Measurements from ENCODE around the gene FURIN.

DNA sequence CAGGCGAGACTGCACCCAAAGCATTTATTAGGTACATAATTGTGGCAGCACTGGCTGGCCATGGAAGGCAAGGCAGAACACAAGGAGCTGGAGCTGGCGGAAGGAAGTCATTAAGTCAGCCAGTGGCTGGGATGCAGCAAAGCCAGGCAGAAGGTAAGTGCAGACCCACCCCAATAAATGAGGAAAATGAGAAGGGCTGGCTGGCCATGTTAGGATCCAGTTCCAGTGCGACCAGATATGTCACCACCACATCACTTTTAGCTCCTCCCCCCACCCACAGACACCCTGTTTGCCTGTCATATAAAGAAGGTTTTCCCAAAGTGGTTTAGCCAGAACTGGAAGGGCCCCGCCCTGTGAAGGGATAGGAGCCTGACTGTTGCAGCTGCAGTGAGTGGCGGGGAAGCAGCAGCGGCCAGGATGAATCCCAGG is at the start of gene FURIN:
- TF ChIP-seq, protein P1, sequence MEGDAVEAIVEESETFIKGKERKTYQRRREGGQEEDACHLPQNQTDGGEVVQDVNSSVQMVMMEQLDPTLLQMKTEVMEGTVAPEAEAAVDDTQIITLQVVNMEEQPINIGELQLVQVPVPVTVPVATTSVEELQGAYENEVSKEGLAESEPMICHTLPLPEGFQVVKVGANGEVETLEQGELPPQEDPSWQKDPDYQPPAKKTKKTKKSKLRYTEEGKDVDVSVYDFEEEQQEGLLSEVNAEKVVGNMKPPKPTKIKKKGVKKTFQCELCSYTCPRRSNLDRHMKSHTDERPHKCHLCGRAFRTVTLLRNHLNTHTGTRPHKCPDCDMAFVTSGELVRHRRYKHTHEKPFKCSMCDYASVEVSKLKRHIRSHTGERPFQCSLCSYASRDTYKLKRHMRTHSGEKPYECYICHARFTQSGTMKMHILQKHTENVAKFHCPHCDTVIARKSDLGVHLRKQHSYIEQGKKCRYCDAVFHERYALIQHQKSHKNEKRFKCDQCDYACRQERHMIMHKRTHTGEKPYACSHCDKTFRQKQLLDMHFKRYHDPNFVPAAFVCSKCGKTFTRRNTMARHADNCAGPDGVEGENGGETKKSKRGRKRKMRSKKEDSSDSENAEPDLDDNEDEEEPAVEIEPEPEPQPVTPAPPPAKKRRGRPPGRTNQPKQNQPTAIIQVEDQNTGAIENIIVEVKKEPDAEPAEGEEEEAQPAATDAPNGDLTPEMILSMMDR (IDR thresholded peaks at IDR 0.05): no peak
- no peak for TF ChIP-seq ZFX (IDR thresholded peaks at IDR 0.05; ENCODE audit: borderline replicate concordance)
